Spleen (tissue), 7 donors: ENCODE data around the gene DENND1A.

ENCODE experiments used
- CTCF ChIP-seq, 11 experiments: fragments of 200-600 bp in 7 of 11; fragments of 450-650 bp in 4 of 11; sonication (generic) in 4 of 11; IDR thresholded peaks in 8 of 11; conservative IDR thresholded peaks in 3 of 11; 1 replicate in 7 of 11; 2 replicates in 4 of 11; pipeline versions ENCODE4 v1.4.0 to v1.8.0; 2016 to 2021; ENCODE audit warnings: antibody characterized with exemption in 11 of 11, inconsistent platforms in 4 of 11, mild to moderate bottlenecking in 1 of 11
- POLR2A ChIP-seq, 3 donors: fragments of 450-650 bp; IDR thresholded peaks; one replicate each; pipeline ENCODE4 v1.5.1; 2017; ENCODE audit warnings: antibody characterized with exemption in 3 of 3, mild to moderate bottlenecking in 1 of 3
- POLR2AphosphoS5 ChIP-seq, 3 donors: sonication (generic); formaldehyde crosslinking; IDR thresholded peaks; one replicate each; pipeline ENCODE4 v1.5.1; 2017; ENCODE audit warnings: antibody characterized with exemption in 3 of 3
- donor health status: DM: no; HTN: no; CAD: no; lungs with moderate emphysema.
- donor health status: DM: no; HTN: no; CAD: no.
- donor health status: DM: no; HTN: no; CAD: no.

- TF ChIP-seq POLR2A (IDR thresholded peaks at IDR 0.05), result no peak
- TF ChIP-seq CTCF (IDR thresholded peaks at IDR 0.05 in 8 of 11, conservative IDR thresholded peaks at IDR 0.05 in 3 of 11), result no peak
- TF ChIP-seq POLR2AphosphoS5 (IDR thresholded peaks at IDR 0.05), result no peak
Measured at GRCh38 chr9:123599781-123600180, 330.1 kb downstream of the DENND1A start.
